Measurements from ENCODE around the gene MT1X. TPM values are rescaled to one million over a fixed set of nuclear protein-coding genes. Genes with fewer than 3 reads are reported as not detected.

The MT1X gene
- total RNA-seq, 1 experiment from 2014 or later, result 18.9 TPM

GRCh38 chr16:56634715-56635440, 47.4 kb upstream of the MT1X start:
- intact Hi-C loops (cut with micrococcal nuclease; ENCODE audit: unreplicated experiment), result no loop called here

GRCh38 chr16:56635441-56635967, 46.8 kb upstream of the MT1X start:
- Histone ChIP-seq H3K36me3 (ENCODE audit: low read depth) (no peaks in the 10 kb centered on the region), H3K9me3 (ENCODE audit: insufficient read depth, low read depth) (no peaks in the 10 kb centered on the region), H3K4me2 (no peak overlapping the region), H4K20me1 (ENCODE audit: insufficient read depth) (no peaks in the 10 kb centered on the region), H3K9me2 (ENCODE audit: insufficient read depth) (no peaks in the 10 kb centered on the region), H3K4me3 (no peak overlapping the region), H3K27ac (no peak overlapping the region), H3K4me1 (replicated peaks; ENCODE audit: insufficient read depth) (peaks cover 31% of the 10 kb centered on the region), H3K27me3 (ENCODE audit: insufficient read depth, low read depth) (no peaks in the 10 kb centered on the region), H2AFZ (no peak overlapping the region), H3K79me2 (ENCODE audit: low read depth) (no peaks in the 10 kb centered on the region), H3F3A (ENCODE audit: insufficient read depth, low read depth) (peaks cover 8% of the 10 kb centered on the region; the same call in 1 of the 2 replicates)
- POLR2A ChIA-PET (ENCODE audit: unreplicated experiment), result no interaction called here
- TF ChIP-seq CTCF (conservative IDR thresholded peaks at IDR 0.05), result no peak
- no peak for TF ChIP-seq EZH2 (IDR thresholded peaks at IDR 0.05; ENCODE audit: low read depth)
- BruUV-seq (replicated peaks), result no TSS peak
- DNase-seq, result no peak
- intact Hi-C loops (cut with micrococcal nuclease; ENCODE audit: unreplicated experiment), result no loop called here
- CTCF ChIA-PET, result no interaction called here

More at GRCh38 chr16:56634715-56635440, 47.4 kb upstream of the MT1X start:
- BruUV-seq (replicated peaks), result no TSS peak
- Histone ChIP-seq H3K4me1 (replicated peaks; ENCODE audit: insufficient read depth) (peaks cover 25% of the 10 kb centered on the region), H3K27ac (no peak overlapping the region), H3F3A (ENCODE audit: insufficient read depth, low read depth) (peaks cover 8% of the 10 kb centered on the region; the same call in 1 of the 2 replicates), H3K9me3 (ENCODE audit: insufficient read depth, low read depth) (no peaks in the 10 kb centered on the region), H3K79me2 (ENCODE audit: low read depth) (no peaks in the 10 kb centered on the region), H3K36me3 (ENCODE audit: low read depth) (no peaks in the 10 kb centered on the region), H3K9me2 (ENCODE audit: insufficient read depth) (no peaks in the 10 kb centered on the region), H3K4me2 (no peak overlapping the region), H3K27me3 (ENCODE audit: insufficient read depth, low read depth) (no peaks in the 10 kb centered on the region), H4K20me1 (ENCODE audit: insufficient read depth) (no peaks in the 10 kb centered on the region), H2AFZ (no peak overlapping the region), H3K4me3 (no peak overlapping the region)
- POLR2A ChIA-PET (ENCODE audit: unreplicated experiment), result no interaction called here
- CTCF ChIA-PET, result no interaction called here
- no peak for DNase-seq
- no peak for TF ChIP-seq EZH2 (IDR thresholded peaks at IDR 0.05; ENCODE audit: low read depth)

- DNase-seq, result peak in 1 of 2 experiments; percentile 75
- Histone ChIP-seq H3K4me1 (replicated peaks; ENCODE audit: insufficient read depth) (peaks cover 33% of the 10 kb centered on the region), H3K9me2 (ENCODE audit: insufficient read depth) (no peaks in the 10 kb centered on the region), H3K4me3 (no peak overlapping the region), H3K9me3 (ENCODE audit: insufficient read depth, low read depth) (no peaks in the 10 kb centered on the region), H3F3A (ENCODE audit: insufficient read depth, low read depth) (peaks cover 12% of the 10 kb centered on the region; the same call in 1 of the 2 replicates), H3K36me3 (ENCODE audit: low read depth) (no peaks in the 10 kb centered on the region), H3K27ac (no peak overlapping the region), H3K4me2 (peak overlapping the region; percentile 27), H3K79me2 (ENCODE audit: low read depth) (no peaks in the 10 kb centered on the region), H4K20me1 (ENCODE audit: insufficient read depth) (no peaks in the 10 kb centered on the region), H3K27me3 (ENCODE audit: insufficient read depth, low read depth) (no peaks in the 10 kb centered on the region), H2AFZ (no peak overlapping the region)
- CTCF ChIA-PET, result no interaction called here
- TF ChIP-seq CTCF (conservative IDR thresholded peaks at IDR 0.05) (no peak), EZH2 (IDR thresholded peaks at IDR 0.05; ENCODE audit: low read depth) (no peak)
- intact Hi-C loops (cut with micrococcal nuclease; ENCODE audit: unreplicated experiment), result no loop called here
- no TSS peak for BruUV-seq (replicated peaks)
- POLR2A ChIA-PET (ENCODE audit: unreplicated experiment), result no interaction called here
Measured at GRCh38 chr16:56636616-56637413, 45.5 kb upstream of the MT1X start.
